HepG2 (cell line): ENCODE results near the gene VSTM4.

Source experiments
- ARNT ChIP-seq: fragments of 450-650 bp; IDR thresholded peaks from 2 replicates; pipeline ENCODE4 v1.6.1; 2017
- EZH2 ChIP-seq: conservative IDR thresholded peaks from 2 replicates; pipeline ENCODE4 v1.6.1; 2012; ENCODE audit warnings: mild to moderate bottlenecking, low read depth, low read length, moderate library complexity
- POLR2A ChIP-seq, 2 experiments: IDR thresholded peaks; 2 replicates each; pipeline ENCODE4 v1.6.1; 2011; ENCODE audit warnings: low read depth in 2 of 2, low read length in 2 of 2, mild to moderate bottlenecking in 1 of 2, moderate library complexity in 1 of 2; ENCODE audit not compliant: insufficient read depth in 1 of 2
- RAD51 ChIP-seq: fragments of 450-650 bp; IDR thresholded peaks from 2 replicates; pipeline ENCODE4 v1.6.1; 2016; ENCODE audit warnings: borderline replicate concordance
- SIN3A ChIP-seq: IDR thresholded peaks from 2 replicates; pipeline ENCODE4 v1.6.1; 2011; ENCODE audit warnings: low read depth, mild to moderate bottlenecking, control low read depth, low read length, borderline replicate concordance
- TF ChIP-seq, protein P1 (sequence below), 2 experiments: IDR thresholded peaks; 2 replicates each; pipeline ENCODE4 v1.6.1; 2011 to 2012; ENCODE audit warnings: low read length in 2 of 2, borderline replicate concordance in 1 of 2, low read depth in 1 of 2, mild to moderate bottlenecking in 1 of 2, moderate library complexity in 1 of 2
- TF ChIP-seq, protein P2 (sequence below): sonication (generic); formaldehyde crosslinking; IDR thresholded peaks from 2 replicates; pipeline ENCODE4 v1.5.0; 2020; ENCODE audit warnings: mild to moderate bottlenecking, missing genetic modification reagents, moderate library complexity
- TF ChIP-seq, protein P3 (sequence below): sonication (generic); formaldehyde crosslinking; IDR thresholded peaks from 2 replicates; pipeline ENCODE4 v1.8.0; 2022; ENCODE audit warnings: missing genetic modification reagents, mild to moderate bottlenecking, moderate library complexity, borderline replicate concordance
- TF ChIP-seq, protein P4 (sequence below): sonication (generic); formaldehyde crosslinking; IDR thresholded peaks from 2 replicates; pipeline ENCODE4 v1.4.0; 2020; ENCODE audit warnings: missing genetic modification reagents, borderline replicate concordance

DNA sequence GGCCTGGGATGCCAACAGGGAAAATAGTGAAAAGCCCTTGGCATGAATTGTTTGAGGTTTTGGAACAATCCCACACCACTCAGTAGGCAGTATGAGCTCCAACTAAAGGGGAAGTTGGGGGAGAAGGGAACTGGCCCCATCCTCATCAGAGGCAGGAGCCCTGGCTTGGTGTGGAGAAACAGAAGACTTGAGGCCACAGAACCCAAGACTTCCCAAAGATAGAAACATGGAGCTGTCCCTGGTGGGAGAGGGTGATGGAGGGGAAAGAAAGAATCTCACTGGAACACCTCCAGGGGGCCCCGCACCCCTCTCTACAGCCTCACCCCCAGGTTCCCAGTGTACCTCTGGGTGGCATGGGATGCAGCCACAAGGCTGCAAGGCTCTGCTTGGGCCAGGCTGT lies 85.7 kb downstream of the VSTM4 start:
- TF ChIP-seq, protein P1, sequence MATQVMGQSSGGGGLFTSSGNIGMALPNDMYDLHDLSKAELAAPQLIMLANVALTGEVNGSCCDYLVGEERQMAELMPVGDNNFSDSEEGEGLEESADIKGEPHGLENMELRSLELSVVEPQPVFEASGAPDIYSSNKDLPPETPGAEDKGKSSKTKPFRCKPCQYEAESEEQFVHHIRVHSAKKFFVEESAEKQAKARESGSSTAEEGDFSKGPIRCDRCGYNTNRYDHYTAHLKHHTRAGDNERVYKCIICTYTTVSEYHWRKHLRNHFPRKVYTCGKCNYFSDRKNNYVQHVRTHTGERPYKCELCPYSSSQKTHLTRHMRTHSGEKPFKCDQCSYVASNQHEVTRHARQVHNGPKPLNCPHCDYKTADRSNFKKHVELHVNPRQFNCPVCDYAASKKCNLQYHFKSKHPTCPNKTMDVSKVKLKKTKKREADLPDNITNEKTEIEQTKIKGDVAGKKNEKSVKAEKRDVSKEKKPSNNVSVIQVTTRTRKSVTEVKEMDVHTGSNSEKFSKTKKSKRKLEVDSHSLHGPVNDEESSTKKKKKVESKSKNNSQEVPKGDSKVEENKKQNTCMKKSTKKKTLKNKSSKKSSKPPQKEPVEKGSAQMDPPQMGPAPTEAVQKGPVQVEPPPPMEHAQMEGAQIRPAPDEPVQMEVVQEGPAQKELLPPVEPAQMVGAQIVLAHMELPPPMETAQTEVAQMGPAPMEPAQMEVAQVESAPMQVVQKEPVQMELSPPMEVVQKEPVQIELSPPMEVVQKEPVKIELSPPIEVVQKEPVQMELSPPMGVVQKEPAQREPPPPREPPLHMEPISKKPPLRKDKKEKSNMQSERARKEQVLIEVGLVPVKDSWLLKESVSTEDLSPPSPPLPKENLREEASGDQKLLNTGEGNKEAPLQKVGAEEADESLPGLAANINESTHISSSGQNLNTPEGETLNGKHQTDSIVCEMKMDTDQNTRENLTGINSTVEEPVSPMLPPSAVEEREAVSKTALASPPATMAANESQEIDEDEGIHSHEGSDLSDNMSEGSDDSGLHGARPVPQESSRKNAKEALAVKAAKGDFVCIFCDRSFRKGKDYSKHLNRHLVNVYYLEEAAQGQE (IDR thresholded peaks at IDR 0.05; ENCODE audit: borderline replicate concordance in 1 of 2, low read depth in 1 of 2, low read length in 2 of 2), result no peak
- TF ChIP-seq SIN3A, result no peak
- TF ChIP-seq, protein P2, sequence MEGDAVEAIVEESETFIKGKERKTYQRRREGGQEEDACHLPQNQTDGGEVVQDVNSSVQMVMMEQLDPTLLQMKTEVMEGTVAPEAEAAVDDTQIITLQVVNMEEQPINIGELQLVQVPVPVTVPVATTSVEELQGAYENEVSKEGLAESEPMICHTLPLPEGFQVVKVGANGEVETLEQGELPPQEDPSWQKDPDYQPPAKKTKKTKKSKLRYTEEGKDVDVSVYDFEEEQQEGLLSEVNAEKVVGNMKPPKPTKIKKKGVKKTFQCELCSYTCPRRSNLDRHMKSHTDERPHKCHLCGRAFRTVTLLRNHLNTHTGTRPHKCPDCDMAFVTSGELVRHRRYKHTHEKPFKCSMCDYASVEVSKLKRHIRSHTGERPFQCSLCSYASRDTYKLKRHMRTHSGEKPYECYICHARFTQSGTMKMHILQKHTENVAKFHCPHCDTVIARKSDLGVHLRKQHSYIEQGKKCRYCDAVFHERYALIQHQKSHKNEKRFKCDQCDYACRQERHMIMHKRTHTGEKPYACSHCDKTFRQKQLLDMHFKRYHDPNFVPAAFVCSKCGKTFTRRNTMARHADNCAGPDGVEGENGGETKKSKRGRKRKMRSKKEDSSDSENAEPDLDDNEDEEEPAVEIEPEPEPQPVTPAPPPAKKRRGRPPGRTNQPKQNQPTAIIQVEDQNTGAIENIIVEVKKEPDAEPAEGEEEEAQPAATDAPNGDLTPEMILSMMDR (CRISPR knock-in tag), result no peak
- TF ChIP-seq, protein P3, sequence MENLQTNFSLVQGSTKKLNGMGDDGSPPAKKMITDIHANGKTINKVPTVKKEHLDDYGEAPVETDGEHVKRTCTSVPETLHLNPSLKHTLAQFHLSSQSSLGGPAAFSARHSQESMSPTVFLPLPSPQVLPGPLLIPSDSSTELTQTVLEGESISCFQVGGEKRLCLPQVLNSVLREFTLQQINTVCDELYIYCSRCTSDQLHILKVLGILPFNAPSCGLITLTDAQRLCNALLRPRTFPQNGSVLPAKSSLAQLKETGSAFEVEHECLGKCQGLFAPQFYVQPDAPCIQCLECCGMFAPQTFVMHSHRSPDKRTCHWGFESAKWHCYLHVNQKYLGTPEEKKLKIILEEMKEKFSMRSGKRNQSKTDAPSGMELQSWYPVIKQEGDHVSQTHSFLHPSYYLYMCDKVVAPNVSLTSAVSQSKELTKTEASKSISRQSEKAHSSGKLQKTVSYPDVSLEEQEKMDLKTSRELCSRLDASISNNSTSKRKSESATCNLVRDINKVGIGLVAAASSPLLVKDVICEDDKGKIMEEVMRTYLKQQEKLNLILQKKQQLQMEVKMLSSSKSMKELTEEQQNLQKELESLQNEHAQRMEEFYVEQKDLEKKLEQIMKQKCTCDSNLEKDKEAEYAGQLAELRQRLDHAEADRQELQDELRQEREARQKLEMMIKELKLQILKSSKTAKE, result no peak
- no peak for TF ChIP-seq ARNT
- TF ChIP-seq, protein P4, sequence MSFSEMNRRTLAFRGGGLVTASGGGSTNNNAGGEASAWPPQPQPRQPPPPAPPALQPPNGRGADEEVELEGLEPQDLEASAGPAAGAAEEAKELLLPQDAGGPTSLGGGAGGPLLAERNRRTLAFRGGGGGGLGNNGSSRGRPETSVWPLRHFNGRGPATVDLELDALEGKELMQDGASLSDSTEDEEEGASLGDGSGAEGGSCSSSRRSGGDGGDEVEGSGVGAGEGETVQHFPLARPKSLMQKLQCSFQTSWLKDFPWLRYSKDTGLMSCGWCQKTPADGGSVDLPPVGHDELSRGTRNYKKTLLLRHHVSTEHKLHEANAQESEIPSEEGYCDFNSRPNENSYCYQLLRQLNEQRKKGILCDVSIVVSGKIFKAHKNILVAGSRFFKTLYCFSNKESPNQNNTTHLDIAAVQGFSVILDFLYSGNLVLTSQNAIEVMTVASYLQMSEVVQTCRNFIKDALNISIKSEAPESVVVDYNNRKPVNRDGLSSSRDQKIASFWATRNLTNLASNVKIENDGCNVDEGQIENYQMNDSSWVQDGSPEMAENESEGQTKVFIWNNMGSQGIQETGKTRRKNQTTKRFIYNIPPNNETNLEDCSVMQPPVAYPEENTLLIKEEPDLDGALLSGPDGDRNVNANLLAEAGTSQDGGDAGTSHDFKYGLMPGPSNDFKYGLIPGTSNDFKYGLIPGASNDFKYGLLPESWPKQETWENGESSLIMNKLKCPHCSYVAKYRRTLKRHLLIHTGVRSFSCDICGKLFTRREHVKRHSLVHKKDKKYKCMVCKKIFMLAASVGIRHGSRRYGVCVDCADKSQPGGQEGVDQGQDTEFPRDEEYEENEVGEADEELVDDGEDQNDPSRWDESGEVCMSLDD (CRISPR knock-in tag), result no peak
- no peak for TF ChIP-seq RAD51
- no peak for TF ChIP-seq POLR2A (IDR thresholded peaks at IDR 0.05; ENCODE audit: insufficient read depth in 1 of 2, low read depth in 2 of 2, low read length in 2 of 2)
- no peak for TF ChIP-seq EZH2
